ENCODE data around the gene PNLIPRP3.
"Not testable (repeated sequence)": the region's sequence is repeated elsewhere in the genome, so short reads cannot be mapped to it uniquely, and the experiment has no call there.

Gene PNLIPRP3

DNA sequence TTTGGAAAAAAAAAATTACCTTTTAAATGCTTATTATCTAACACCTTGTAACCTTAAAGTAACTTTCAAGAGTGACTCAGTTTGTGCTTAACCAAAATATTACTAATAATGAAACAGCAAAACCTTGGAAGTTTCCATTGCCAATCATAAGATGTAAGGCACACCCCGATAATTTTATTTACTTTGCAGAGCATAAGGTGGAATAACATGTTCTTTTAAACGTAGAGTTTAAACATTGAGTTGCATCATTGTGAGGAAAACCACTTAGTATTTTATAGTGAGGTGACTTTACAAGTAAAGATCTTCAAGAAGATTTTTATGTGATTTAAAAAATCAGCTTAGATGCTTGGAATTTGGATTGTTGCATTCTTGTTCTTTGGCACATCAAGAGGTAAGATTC lies at the start of gene PNLIPRP3:
TSS of gene PNLIPRP3 (plus strand) at position 177 of the 400 bp plus-strand sequence. CDS start at position 343, 166 bp downstream.
- DNase-seq = no peak

DNA sequence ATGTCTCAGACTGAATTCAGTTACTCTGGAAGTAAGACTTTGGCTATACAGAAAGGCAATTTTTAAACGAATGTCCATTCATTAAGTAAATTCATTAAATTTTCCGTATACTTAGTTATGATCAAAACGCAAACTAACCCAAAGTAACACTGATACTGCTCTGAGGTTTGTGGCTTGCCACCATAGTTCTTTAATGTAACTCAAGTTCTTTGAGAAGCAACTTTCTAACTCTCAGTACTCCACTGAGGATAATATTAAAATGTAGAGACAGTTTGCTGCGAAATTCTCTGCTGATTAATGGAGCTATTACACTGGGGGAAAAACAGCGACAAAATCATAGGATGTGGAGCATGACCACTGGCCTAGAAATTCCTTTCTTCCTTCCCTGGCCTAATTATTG lies 45.4 kb upstream of the PNLIPRP3 start:
- DNase-seq = no peak

DNA sequence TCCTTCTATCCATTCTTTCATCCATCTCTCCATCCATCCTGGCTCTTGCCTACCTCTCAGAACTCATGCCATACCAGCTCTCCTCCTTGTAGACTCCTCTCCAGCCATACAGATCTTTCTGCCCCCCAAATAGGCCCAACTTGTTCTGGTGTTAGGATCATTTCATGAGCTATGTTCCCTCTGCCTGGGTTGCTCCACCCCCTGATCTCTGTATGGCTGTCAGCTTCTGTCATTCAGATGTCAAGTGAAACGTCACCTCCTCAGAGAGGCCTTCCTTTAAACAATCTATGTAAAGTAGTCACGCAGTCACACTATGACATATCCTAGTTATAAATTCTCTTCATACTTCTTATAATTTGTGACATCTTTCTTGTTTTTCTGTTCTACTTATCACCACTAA lies 42.3 kb upstream of the PNLIPRP3 start:
- DNase-seq = no peak

DNA sequence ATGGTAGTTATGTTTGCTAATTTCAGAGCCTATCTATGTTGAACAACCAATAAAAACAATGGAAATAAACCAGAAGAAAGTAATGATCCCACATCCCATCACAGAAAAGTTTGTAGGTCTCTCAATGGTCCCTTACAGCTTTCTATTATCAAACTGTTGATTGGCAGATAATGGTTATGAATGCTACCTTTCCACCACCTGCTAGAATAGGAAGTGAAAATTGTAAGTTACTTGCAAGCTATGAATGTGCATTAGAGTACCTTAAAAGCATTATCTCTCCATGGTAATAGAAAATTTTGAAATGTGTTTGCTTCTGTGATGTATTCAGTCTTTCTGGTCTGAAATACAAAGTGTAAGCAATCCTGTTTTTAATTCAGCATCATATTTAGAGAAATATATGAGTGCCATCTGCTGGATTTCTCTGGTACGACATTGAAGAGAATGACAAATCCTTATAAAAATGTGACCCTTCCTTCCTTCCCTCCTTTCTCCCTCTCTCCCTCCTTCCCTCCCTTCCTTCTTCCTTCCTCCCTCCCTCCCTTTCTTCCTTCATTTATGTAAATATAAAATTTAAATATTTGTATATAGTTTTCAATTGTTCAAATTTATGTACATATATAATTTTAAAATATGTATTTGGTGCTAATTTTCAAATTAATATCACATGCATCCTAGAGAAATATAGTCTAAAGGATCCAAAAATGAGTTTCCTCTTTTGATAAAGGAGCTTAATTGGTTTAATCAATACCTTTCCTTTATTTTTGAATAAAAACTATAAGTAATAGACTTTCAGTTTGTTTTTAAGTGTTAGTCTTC lies 41.4 kb upstream of the PNLIPRP3 start:
- no peak for DNase-seq

DNA sequence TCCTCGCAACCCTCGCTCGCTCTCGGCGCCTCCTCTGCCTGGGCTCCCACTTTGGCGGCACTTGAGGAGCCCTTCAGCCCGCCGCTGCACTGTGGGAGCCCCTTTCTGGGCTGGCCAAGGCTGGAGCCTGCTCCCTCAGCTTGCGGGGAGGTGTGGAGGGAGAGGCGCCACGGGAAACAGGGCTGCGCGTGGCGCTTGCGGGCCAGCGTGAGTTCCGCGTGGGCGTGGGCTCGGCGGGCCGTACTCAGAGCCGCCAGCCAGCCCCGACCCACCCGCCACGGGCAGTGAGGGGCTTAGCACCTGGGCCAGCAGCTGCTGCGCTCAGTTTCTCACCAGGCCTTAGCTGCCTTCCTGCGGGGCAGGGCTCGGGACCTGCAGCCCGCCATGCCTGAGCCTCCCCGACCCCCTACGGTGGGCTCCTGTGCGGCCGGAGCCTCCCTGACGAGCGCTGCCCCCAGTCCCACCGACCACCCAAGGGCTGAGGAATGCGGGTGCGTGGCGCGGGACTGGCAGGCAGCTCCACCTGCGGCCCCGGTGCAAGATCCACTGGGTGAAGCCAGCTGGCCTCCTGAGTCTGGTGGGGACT lies 34.3 kb upstream of the PNLIPRP3 start:
- DNase-seq = not testable (repeated sequence)

DNA sequence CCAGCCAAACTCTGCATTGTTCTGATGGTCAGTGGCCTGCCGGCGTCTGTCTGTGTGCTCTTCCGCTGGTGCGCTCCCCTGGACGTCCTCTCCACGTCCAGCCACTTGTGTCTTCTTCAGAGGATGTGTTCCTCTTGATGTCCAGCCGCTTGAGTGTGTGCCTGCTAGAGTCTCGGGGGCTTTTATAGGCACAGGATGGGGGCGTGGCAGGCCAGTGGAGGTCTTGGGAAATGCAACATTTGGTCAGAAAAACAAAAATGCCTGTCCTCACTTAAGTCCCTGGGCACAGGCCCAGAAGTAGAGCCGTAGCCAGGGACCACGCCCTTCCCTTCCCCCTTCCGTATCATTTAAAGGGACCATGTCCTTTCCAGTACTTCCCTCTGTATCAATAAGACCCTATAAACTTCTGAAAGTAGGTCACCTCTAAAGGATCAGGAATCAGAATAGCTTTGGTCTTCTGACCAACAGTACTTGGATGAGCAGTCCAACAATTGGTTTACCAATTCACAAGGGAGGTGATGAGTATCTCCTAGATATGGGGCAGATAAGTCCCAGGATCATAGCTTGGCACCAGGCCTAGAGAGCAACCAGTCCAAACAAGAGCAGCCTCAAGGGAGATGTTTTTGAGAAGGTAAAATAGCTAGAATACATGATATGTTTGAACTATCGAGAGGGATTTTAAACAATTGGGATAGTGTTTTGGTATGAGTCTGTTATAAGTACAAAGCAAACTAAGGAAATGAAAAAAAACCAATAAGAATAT lies 32.2 kb upstream of the PNLIPRP3 start:
- DNase-seq = no peak

DNA sequence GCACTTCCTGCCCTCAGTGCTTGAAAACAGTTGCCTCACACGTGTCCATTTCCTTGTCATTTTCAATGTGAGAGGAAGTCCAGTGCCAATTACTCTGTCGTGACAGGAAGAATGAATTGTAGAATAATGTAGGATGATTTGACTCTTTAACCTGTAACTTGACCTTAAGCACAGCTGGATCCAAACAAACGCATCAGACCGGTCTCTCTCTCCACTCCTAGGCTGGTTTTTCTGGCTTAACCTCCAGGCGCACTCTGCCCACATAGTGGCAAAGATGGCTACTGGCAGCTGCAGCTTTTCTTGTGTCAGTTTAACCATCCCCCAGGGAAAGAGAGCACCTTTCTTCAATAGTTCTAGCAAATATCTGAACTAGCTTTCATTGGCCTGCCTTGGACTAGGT lies 29.4 kb upstream of the PNLIPRP3 start:
- DNase-seq = no peak

DNA sequence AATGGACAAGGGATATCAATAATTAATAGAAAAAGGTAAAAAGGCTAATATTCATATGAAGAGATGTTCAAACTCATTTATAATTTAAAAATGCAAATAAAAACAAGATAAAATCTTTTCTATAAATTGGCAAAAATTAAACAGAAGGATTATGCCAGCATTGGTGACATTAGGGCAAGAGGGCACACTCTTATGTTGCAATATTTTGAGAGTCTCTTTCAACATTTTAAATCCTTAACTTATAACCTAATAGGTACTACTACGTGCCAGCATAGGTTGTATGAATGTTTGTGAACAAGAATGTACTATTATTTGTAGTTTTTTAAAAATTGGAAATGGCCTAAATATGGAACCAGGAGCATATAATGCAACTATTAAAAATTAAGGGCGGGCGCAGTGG lies 24.8 kb upstream of the PNLIPRP3 start:
- no peak for DNase-seq

DNA sequence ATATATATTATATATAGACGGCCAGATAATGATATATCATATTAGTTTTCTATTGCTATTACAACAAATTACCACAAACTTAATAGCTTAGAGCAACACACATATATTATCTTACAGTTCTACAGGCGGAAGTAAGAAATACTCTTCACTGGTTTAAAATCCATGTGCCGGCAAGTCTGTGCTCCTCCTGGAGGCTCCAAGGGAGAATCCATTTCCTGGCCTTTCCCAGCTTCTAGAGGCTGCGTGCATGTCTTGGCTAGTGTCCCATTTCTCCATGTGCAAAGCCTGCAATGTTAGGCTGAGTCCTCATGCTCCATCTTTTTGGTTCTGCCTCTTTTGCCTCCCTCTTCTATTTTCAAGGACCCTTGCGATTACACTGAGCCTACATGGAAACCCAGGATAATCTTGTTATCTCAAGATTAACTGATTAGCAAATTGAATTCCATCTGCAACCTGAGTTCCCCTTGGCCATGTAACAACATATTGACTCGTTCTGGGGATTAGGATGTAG lies 23.9 kb upstream of the PNLIPRP3 start:
- DNase-seq = no peak

DNA sequence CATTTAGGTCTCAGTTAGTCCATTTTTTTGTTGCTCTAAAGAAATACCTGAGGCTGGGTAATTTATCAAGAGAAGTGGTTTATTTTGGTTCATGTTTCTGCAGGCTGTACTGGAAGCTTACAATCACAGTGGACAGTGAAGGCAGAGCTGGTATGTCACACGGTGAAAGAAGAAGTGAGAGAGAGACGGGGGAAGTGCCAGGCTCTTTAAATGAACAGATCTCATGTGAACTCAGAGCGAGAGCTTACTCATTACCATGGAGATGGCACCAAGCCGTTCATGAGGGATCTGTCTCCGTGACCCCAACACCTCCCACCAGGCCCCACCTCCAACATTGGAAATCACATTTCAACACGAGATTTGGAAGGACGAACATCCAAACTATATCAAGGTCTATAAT lies 18.9 kb upstream of the PNLIPRP3 start:
- no peak for DNase-seq

DNA sequence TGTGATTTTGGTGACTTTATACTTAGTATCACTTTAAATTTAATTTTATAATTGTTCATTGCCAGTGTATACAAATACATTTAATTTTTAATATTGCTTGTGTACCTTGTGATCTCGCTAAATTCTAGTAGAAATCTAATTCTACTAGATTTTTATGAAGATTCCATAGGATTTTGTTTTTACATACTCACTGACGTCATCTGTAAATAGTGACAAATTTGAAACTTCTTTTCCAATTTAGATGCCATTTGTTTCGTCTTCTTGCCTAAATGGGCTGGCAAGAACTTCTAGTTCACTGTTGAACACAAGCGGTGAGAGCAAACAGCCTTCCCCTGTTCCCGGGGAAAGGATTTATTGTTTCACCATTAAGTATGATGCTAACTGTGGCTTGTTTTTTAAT lies 17.3 kb upstream of the PNLIPRP3 start:
- DNase-seq = no peak

DNA sequence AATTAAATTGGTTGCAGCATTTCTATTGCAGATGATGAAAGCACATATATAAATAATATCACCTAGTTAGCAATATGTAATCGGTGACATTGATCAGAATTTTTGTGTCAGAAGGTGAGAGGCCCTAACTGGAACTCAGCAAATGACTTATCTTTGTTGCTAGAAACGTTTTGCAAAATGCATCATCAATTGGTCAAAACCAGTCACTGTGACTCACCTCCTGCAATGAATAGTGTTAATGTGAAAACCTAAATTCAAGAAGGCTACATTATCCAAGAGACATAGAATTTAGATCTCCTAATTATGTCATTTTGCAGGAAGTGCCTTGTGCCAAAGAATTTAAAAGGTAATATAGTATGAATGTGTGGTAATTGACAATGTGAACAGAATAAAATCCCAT lies 9.8 kb upstream of the PNLIPRP3 start:
- DNase-seq = no peak

DNA sequence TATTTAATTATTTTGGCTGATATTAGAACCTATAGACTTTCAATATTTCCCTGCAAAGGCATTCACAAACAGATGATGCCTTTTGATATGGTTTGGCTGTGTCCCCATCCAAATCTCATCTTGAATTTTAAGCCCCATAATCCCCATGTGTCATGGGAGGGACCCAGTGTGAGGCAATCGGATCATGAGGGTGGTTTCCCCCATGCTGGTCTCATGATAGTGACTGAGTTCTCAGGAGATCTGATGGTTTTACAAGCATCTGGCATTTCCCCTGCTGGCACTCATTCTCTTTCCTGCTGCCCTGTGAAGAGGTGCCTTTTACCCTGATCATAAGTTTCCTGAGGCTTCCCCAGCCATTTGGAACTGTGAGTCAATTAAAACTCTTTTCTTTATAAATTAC lies 9.3 kb upstream of the PNLIPRP3 start:
- DNase-seq = no peak

DNA sequence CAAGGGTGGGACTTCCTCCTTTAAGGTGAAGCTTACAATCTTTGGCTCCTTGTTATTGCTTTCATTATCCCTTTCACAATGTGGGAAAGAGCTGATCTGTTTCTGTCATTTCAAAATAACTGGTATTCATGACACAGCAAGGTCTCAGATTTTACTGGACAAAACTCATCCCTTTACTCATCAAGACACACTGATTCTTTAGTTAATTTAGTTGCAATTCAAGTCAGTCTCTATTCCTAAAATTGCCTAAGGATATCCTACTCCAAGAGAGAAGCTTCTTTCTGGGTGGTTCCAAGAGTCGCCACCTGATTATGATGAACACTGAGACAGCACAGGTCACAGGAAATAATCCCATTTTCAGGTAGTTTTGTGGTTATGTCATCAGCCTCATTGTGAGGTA lies 5.8 kb upstream of the PNLIPRP3 start:
- DNase-seq = no peak

DNA sequence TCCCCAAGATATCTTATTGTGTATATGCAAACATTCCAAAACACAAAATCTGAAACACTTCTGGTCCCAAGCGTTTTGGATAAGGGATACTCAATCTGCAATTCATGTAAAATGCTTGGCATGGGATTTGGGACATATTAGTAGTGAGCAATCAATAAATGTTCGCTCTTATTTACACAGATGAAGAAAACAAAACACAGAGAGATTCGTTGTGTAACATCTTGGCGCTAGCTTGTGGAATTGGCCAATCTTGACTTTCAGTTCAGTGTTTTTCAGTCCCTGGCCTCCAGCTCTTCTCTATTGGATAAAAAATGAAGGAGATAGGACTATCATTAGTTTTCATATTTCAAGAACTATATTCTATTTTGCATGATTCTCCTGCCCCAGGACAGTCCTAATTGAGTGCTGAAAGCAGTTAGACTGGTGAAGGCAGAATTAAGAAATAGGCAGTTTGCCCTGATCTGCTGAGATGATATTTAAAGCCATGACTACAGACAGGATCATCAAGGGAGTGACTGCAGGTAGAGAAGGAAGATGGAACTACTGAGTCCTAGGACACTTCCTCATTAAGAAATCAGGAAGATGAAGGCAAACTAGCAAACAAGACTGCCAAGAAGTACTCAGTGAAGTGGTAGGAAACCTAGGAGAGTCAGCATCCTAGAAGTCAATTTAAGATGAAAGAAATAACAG lies 1.8 kb downstream of the PNLIPRP3 start:
- no peak for DNase-seq

DNA sequence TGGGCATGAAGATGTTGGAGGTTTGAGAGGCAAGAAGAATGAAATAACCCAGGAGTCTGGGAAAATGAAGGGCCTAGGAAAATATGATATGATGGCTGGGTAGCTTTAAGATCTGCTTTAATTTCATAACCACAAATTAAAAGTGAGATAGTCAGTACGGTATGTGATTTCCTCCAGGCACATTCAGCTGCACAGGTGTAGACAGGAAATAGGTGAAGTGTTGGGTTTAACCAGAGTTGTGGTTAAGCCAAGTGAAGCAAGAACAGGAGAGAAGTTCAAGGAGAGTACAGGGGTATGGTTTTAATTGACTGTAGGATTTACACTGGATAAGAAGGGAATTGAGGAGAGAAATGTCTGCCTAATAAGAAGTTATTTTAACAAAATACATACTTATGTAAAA lies 2.6 kb downstream of the PNLIPRP3 start:
- no peak for DNase-seq

DNA sequence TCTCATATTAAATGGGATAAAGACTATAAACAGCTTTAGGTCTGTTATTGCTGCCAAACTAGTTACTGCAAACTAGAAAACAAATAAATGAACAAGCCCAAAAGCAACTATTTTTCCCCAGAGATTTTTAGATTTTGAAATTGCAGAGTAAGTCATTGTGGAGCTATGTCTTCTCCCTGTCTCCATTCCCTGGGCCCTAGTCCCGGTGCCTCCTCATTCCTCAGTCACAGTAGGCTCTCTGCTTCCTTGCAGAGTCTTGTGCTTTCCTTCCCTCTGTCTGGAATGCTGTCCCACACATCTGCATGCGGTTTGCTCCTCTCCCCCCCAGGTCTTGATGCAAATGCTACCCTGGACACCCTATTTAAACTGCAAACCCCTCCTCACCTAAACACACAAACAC lies 4.0 kb downstream of the PNLIPRP3 start:
- DNase-seq = no peak

DNA sequence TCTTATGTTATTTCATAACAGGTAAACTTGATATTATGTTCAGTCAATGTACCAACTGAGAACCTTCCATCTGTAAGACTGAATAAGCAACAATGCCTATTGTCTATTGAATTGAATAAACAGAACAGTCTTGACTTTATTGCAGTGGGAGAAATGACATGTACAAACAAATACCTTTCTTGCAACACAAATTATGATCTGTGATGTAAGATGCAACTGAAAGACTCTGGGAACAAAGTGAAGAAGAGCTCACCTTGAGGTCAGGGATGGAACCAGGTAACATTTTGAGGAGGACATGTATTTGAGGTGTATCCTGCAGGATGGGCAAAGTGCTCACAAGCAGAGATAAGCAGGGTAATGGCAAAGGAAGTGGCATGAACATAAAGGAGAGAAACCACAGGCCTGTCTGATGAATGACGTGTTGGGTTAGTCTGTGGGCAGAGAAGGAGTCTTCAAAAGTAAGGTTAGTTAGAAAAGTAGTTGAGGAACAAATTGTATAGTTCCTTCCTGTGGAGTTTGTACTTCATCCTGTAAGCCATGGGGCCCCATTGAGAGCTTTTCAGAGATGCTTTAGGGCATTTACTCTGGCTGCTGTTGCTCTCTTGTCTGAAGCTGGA lies 9.5 kb downstream of the PNLIPRP3 start:
- DNase-seq = no peak

DNA sequence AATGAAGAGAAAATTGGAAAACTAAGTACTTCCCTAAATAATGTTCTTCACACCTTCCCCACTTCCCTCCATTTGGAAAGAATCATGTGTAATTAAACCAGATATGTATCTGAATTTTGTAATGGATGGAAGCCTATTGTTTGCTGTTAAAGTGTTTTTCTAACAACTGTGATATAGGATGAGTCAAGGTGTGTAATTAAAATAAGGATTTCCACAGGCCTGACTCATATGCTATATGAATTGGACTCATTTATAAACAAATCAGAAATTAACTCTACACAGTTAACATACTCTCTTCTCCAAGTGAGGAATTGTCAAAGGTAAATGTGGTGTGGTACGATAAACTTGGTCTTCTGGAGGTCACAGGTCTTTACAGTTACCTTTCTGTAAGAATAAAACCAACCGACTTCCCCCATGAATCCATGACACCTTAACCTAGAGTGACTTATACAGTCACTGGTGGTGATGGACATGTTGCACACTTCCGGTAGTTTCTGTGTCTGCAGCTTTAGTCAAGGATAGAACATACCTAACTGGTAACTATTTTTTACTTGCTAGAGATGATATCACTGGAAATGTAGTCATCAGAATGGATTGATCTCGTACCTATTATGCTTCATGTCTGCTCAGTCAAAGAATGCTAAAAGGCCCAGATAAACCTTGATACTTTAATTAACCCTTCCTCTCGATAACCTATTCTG lies 12.8 kb downstream of the PNLIPRP3 start:
- DNase-seq = no peak

DNA sequence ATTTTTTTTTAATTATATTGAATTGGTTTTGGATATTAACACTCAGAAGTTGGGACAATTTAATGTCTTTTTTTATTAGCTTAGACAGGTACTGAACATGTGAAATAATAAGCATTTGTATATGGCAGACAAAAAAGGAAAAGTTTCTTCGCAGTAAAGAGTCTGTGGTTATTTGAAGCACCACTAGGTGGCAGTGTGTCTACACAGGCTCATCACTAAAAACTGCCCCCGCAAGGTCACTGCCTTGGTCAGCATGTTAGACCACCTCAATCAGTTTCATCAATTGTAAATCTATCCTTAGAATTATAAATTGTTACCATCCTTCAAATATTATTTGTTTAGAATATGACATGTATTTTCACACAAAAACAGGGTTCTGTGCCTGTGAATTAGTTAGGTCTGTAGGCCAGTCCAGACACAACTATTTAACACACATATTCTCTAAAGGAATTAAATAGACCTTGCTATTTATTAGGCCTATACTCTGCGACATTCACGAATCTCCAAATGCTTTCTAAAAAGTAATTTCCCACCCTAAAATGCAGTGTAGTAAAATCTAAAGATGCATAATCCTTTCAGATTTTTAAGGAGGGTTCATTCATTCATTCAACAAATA lies 17.0 kb downstream of the PNLIPRP3 start:
- no peak for DNase-seq

DNA sequence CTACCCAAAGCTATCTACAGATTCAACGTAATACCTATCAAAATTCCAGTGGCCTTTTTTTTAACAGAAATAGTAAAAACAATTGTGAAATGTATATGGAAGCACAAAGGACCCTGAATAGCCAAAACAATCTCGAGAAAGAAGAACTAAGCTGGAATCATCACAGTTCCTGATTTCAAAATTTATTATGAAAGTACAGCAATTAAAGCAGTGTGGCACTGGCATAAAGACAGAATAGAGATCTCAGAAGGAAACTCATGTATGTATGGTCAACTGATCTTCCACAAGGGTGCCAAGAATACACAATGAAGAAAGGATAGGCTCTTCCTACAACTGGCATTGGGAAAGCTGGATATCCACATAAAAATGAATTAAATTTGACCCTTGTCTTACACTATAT lies 23.2 kb downstream of the PNLIPRP3 start:
- DNase-seq = no peak

Measured in activated CD4-positive, alpha-beta T cell treated with anti-CD3 and anti-CD28 coated beads for 1 hour (primary cell).